WTC11 (cell line): ENCODE data around the gene RALA. TPM values are rescaled to one million over a fixed set of nuclear protein-coding genes. Genes with fewer than 3 reads are reported as not detected.

Experiments
- ATAC-seq: fragments of 200-7000 bp; cut with Tn5 transposase; 2 replicates; pipeline ENCODE4 v1.10.0; 2021; ENCODE audit warnings: mild to moderate bottlenecking, moderate library complexity
- CTCF ChIA-PET: fragments of 300-600 bp; sonication (Branson Sonifier 250); formaldehyde crosslinking; loops from one replicate; lab custom pipeline; 2021; ENCODE audit warnings: antibody characterized with exemption; lab: Charles Lee
- POLR2A ChIA-PET: fragments of 350-600 bp; sonication (Branson Sonifier 250); formaldehyde crosslinking; loops from one replicate; lab custom pipeline; 2021; ENCODE audit warnings: antibody characterized with exemption; lab: Charles Lee
- DNase-seq: peaks from one replicate; pipeline ENCODE4 v3.0.0; 2021; ENCODE audit warnings: low spot score
- H3K27ac Mint-ChIP-seq: 2 replicates; pipeline ENCODE4 v1.8.0; 2021; ENCODE audit warnings: mixed read lengths
- H3K27me3 Mint-ChIP-seq: 2 replicates; pipeline ENCODE4 v1.8.0; 2021; ENCODE audit warnings: low read depth, mild to moderate bottlenecking, moderate library complexity, mixed read lengths
- H3K36me3 Mint-ChIP-seq: 2 replicates; pipeline ENCODE4 v1.8.0; 2021; ENCODE audit warnings: mixed read lengths
- H3K4me1 Mint-ChIP-seq: 2 replicates; pipeline ENCODE4 v1.8.0; 2022; ENCODE audit warnings: mixed read lengths
- H3K4me3 Mint-ChIP-seq: 2 replicates; pipeline ENCODE4 v1.8.0; 2021; ENCODE audit warnings: mild to moderate bottlenecking, moderate library complexity, mixed read lengths
- H3K9me3 Mint-ChIP-seq: 2 replicates; pipeline ENCODE4 v1.8.0; 2021; ENCODE audit warnings: mixed read lengths
- EMX1 ChIP-seq: fragments of 250-450 bp; sonication (Bioruptor Pico); IDR thresholded peaks from 2 replicates; pipeline ENCODE4 v1.8.0; 2021; ENCODE audit warnings: mild to moderate bottlenecking
- ETV6 ChIP-seq: sonication (generic); formaldehyde crosslinking; IDR thresholded peaks from 2 replicates; pipeline ENCODE4 v1.8.1; 2022; ENCODE audit warnings: mild to moderate bottlenecking, missing genetic modification reagents
- FOXJ3 ChIP-seq: sonication (generic); formaldehyde crosslinking; IDR thresholded peaks from 2 replicates; pipeline ENCODE4 v1.9.0; 2021; ENCODE audit warnings: missing genetic modification reagents, mild to moderate bottlenecking, borderline replicate concordance
- GRHL2 ChIP-seq: fragments of 250-450 bp; sonication (Bioruptor Pico); IDR thresholded peaks from 2 replicates; pipeline ENCODE4 v1.8.0; 2022; ENCODE audit warnings: mild to moderate bottlenecking, moderate library complexity; ENCODE audit not compliant: insufficient replicate concordance, severe bottlenecking
- HMGXB4 ChIP-seq: sonication (generic); formaldehyde crosslinking; IDR thresholded peaks from 2 replicates; pipeline ENCODE4 v1.8.1; 2023; ENCODE audit warnings: mild to moderate bottlenecking, moderate library complexity, missing genetic modification reagents
- IRF2 ChIP-seq: sonication (generic); formaldehyde crosslinking; IDR thresholded peaks from 2 replicates; pipeline ENCODE4 v1.8.0; 2022; ENCODE audit warnings: low read depth, missing genetic modification reagents, borderline replicate concordance
- JUN ChIP-seq: sonication (generic); formaldehyde crosslinking; IDR thresholded peaks from 2 replicates; pipeline ENCODE4 v1.8.0; 2023; ENCODE audit warnings: mild to moderate bottlenecking, missing genetic modification reagents
- MYBL2 ChIP-seq: sonication (generic); formaldehyde crosslinking; IDR thresholded peaks from 2 replicates; pipeline ENCODE4 v1.8.1; 2023; ENCODE audit warnings: mild to moderate bottlenecking, moderate library complexity, missing genetic modification reagents
- NR1H2 ChIP-seq: sonication (generic); formaldehyde crosslinking; IDR thresholded peaks from 2 replicates; pipeline ENCODE4 v1.9.0; 2021; ENCODE audit warnings: mild to moderate bottlenecking, moderate library complexity, missing genetic modification reagents
- NR3C1 ChIP-seq: sonication (generic); formaldehyde crosslinking; conservative IDR thresholded peaks from 2 replicates; pipeline ENCODE4 v1.8.1; 2023; ENCODE audit warnings: low read depth, mild to moderate bottlenecking, missing genetic modification reagents
- RORB ChIP-seq: fragments of 250-450 bp; sonication (Bioruptor Pico); IDR thresholded peaks from 2 replicates; pipeline ENCODE4 v1.9.0; 2021; ENCODE audit warnings: mild to moderate bottlenecking
- SMAD3 ChIP-seq: sonication (generic); formaldehyde crosslinking; IDR thresholded peaks from 2 replicates; pipeline ENCODE4 v1.8.0; 2022; ENCODE audit warnings: missing genetic modification reagents, mild to moderate bottlenecking, borderline replicate concordance
- TCF7 ChIP-seq: sonication (generic); formaldehyde crosslinking; IDR thresholded peaks from 2 replicates; pipeline ENCODE4 v1.8.0; 2022; ENCODE audit warnings: mild to moderate bottlenecking, low read depth, missing genetic modification reagents, moderate library complexity
- TEAD4 ChIP-seq: sonication (generic); formaldehyde crosslinking; IDR thresholded peaks from 2 replicates; pipeline ENCODE4 v1.8.0; 2022; ENCODE audit warnings: mild to moderate bottlenecking, missing genetic modification reagents
- ZNF219 ChIP-seq: sonication (generic); formaldehyde crosslinking; IDR thresholded peaks from 2 replicates; pipeline ENCODE4 v1.8.0; 2023; ENCODE audit warnings: missing genetic modification reagents, mild to moderate bottlenecking, borderline replicate concordance
- ZNF263 ChIP-seq: sonication (generic); formaldehyde crosslinking; IDR thresholded peaks from 2 replicates; pipeline ENCODE4 v1.8.1; 2022; ENCODE audit warnings: low read depth, mild to moderate bottlenecking, moderate library complexity, missing genetic modification reagents
- total RNA-seq: library from RNA; stranded (reverse); gene quantifications from 3 replicates; pipeline ENCODE4 v1.2.3, GENCODE V29; 2021
- TF ChIP-seq, protein P1 (sequence below): sonication (generic); formaldehyde crosslinking; IDR thresholded peaks from 2 replicates; pipeline ENCODE4 v1.8.0; 2023; ENCODE audit warnings: mild to moderate bottlenecking, missing genetic modification reagents
- TF ChIP-seq, protein P2 (sequence below): sonication (generic); formaldehyde crosslinking; IDR thresholded peaks from 2 replicates; pipeline ENCODE4 v1.8.1; 2022; ENCODE audit warnings: mild to moderate bottlenecking, moderate library complexity, missing genetic modification reagents
- TF ChIP-seq, protein P3 (sequence below): sonication (generic); formaldehyde crosslinking; IDR thresholded peaks from 2 replicates; pipeline ENCODE4 v1.8.0; 2023; ENCODE audit warnings: missing genetic modification reagents
- TF ChIP-seq, protein P4 (sequence below): sonication (generic); formaldehyde crosslinking; IDR thresholded peaks from 2 replicates; pipeline ENCODE4 v1.8.1; 2022; ENCODE audit warnings: low read depth, missing genetic modification reagents, borderline replicate concordance

Gene RALA
- total RNA-seq, 1 experiment from 2014 or later: 57.3 TPM

- Mint-ChIP-seq H3K9me3 (no peaks in the 10 kb centered on the region), H3K4me3 (no peak overlapping the region), H3K27ac (no peak overlapping the region), H3K27me3 (peaks cover 29% of the 10 kb centered on the region), H3K4me1 (peaks cover 12% of the 10 kb centered on the region), H3K36me3 (no peaks in the 10 kb centered on the region)
- no peak for ATAC-seq
- DNase-seq: no peak
- no peak for TF ChIP-seq ZNF263 (CRISPR knock-in tag)
- TF ChIP-seq, protein P1, sequence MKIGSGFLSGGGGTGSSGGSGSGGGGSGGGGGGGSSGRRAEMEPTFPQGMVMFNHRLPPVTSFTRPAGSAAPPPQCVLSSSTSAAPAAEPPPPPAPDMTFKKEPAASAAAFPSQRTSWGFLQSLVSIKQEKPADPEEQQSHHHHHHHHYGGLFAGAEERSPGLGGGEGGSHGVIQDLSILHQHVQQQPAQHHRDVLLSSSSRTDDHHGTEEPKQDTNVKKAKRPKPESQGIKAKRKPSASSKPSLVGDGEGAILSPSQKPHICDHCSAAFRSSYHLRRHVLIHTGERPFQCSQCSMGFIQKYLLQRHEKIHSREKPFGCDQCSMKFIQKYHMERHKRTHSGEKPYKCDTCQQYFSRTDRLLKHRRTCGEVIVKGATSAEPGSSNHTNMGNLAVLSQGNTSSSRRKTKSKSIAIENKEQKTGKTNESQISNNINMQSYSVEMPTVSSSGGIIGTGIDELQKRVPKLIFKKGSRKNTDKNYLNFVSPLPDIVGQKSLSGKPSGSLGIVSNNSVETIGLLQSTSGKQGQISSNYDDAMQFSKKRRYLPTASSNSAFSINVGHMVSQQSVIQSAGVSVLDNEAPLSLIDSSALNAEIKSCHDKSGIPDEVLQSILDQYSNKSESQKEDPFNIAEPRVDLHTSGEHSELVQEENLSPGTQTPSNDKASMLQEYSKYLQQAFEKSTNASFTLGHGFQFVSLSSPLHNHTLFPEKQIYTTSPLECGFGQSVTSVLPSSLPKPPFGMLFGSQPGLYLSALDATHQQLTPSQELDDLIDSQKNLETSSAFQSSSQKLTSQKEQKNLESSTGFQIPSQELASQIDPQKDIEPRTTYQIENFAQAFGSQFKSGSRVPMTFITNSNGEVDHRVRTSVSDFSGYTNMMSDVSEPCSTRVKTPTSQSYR (CRISPR knock-in tag): no peak
- TF ChIP-seq IRF2 (CRISPR knock-in tag): no peak
- TF ChIP-seq ZNF219: no peak
- TF ChIP-seq, protein P2, sequence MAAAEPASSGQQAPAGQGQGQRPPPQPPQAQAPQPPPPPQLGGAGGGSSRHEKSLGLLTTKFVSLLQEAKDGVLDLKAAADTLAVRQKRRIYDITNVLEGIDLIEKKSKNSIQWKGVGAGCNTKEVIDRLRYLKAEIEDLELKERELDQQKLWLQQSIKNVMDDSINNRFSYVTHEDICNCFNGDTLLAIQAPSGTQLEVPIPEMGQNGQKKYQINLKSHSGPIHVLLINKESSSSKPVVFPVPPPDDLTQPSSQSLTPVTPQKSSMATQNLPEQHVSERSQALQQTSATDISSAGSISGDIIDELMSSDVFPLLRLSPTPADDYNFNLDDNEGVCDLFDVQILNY: no peak
- TF ChIP-seq, protein P3, sequence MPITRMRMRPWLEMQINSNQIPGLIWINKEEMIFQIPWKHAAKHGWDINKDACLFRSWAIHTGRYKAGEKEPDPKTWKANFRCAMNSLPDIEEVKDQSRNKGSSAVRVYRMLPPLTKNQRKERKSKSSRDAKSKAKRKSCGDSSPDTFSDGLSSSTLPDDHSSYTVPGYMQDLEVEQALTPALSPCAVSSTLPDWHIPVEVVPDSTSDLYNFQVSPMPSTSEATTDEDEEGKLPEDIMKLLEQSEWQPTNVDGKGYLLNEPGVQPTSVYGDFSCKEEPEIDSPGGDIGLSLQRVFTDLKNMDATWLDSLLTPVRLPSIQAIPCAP (CRISPR knock-in tag): no peak
- no peak for TF ChIP-seq SMAD3 (CRISPR knock-in tag)
- TF ChIP-seq NR3C1 (CRISPR knock-in tag): no peak
- no peak for TF ChIP-seq ETV6 (CRISPR knock-in tag)
- no peak for TF ChIP-seq EMX1
- TF ChIP-seq HMGXB4 (CRISPR knock-in tag): no peak
- TF ChIP-seq JUN (CRISPR knock-in tag): no peak
- no peak for TF ChIP-seq RORB (CRISPR knock-in tag)
- TF ChIP-seq MYBL2 (CRISPR knock-in tag): no peak
- TF ChIP-seq FOXJ3 (CRISPR knock-in tag): no peak
- no peak for TF ChIP-seq NR1H2
- no peak for TF ChIP-seq TEAD4 (CRISPR knock-in tag)
- TF ChIP-seq TCF7 (CRISPR knock-in tag): no peak
- TF ChIP-seq, protein P4, sequence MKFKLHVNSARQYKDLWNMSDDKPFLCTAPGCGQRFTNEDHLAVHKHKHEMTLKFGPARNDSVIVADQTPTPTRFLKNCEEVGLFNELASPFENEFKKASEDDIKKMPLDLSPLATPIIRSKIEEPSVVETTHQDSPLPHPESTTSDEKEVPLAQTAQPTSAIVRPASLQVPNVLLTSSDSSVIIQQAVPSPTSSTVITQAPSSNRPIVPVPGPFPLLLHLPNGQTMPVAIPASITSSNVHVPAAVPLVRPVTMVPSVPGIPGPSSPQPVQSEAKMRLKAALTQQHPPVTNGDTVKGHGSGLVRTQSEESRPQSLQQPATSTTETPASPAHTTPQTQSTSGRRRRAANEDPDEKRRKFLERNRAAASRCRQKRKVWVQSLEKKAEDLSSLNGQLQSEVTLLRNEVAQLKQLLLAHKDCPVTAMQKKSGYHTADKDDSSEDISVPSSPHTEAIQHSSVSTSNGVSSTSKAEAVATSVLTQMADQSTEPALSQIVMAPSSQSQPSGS (CRISPR knock-in tag): no peak
- no peak for TF ChIP-seq GRHL2 (CRISPR knock-in tag)
- POLR2A ChIA-PET: interaction anchor here (1.2 kb wide), 1 partner anchor 9 kb away, joined by 3 read pairs; the partner anchor contains the start of gene RALA
- CTCF ChIA-PET: interaction anchor here (0.8 to 1.5 kb wide), 2 partner anchors 9 to 129 kb away, joined by 4 to 6 read pairs; partner anchors contain the start of gene RALA
Measured at GRCh38 chr7:39613577-39613976, 9.8 kb upstream of the RALA start.
